Neural progenitor cell (in vitro differentiated cells): ENCODE results near the gene LSM14A.

Experiments used
- CTCF ChIP-seq: fragments of 200-600 bp; sonication (generic); IDR thresholded peaks from 2 replicates; pipeline ENCODE4 v1.5.1; 2017; ENCODE audit warnings: antibody characterized with exemption, mild to moderate bottlenecking
- EZH2 ChIP-seq: fragments of 200-600 bp; sonication (generic); IDR thresholded peaks from 2 replicates; pipeline ENCODE4 v1.6.1; 2017; ENCODE audit warnings: antibody characterized with exemption, mild to moderate bottlenecking, moderate library complexity
- EZH2phosphoT487 ChIP-seq: fragments of 200-600 bp; sonication (generic); IDR thresholded peaks from 2 replicates; pipeline ENCODE4 v1.6.1; 2017; ENCODE audit warnings: antibody characterized with exemption

- TF ChIP-seq CTCF (no peak), EZH2phosphoT487 (no peak), EZH2 (no peak)
These were observed 100.8 kb downstream of the LSM14A start for GRCh38 chr19:34273121-34273520.
